Neural cell (in vitro differentiated cells): ENCODE data around the gene LRRFIP2. TPM values are rescaled to one million over a fixed set of nuclear protein-coding genes. Genes with fewer than 3 reads are reported as not detected.

Experiments used
- H2AFZ ChIP-seq: fragments of 200-600, 300-800 bp; sonication (generic), shearing (Covaris generic); 2 replicates; pipeline ENCODE4 v1.6.0; 2014; ENCODE audit warnings: low read depth, mild to moderate bottlenecking, antibody characterized with exemption, low read length, moderate library complexity
- H3F3A ChIP-seq: fragments of 200-600 bp; shearing (Covaris generic); 2 replicates; pipeline ENCODE4 v1.6.1; 2016; ENCODE audit warnings: mild to moderate bottlenecking, moderate library complexity, mixed read lengths, antibody characterized with exemption, low read length; ENCODE audit not compliant: insufficient read depth, poor library complexity, severe bottlenecking
- H3K27ac ChIP-seq: fragments of 200-600, 300-800 bp; sonication (generic), shearing (Covaris generic); 2 replicates; pipeline ENCODE4 v1.5.1; 2014; ENCODE audit warnings: mild to moderate bottlenecking, low read length, moderate library complexity
- H3K27me3 ChIP-seq: fragments of 300-800, 200-600 bp; sonication (generic), shearing (Covaris generic); 2 replicates; pipeline ENCODE4 v1.6.0; 2014; ENCODE audit warnings: mild to moderate bottlenecking, low read depth, low read length, moderate library complexity; ENCODE audit not compliant: insufficient read depth
- H3K36me3 ChIP-seq: fragments of 300-800, 200-600 bp; sonication (generic), shearing (Covaris generic); 2 replicates; pipeline ENCODE4 v1.5.1; 2014; ENCODE audit warnings: mild to moderate bottlenecking, antibody characterized with exemption, low read length, moderate library complexity; ENCODE audit not compliant: insufficient read depth
- H3K4me2 ChIP-seq: fragments of 300-800, 200-600 bp; sonication (generic), shearing (Covaris generic); 2 replicates; pipeline ENCODE4 v1.6.0; 2014; ENCODE audit warnings: mild to moderate bottlenecking, low read length
- H3K4me3 ChIP-seq: fragments of 300-800, 200-600 bp; sonication (generic), shearing (Covaris generic); 2 replicates; pipeline ENCODE4 v1.5.1; 2014; ENCODE audit warnings: mild to moderate bottlenecking, low read length, moderate library complexity
- H3K79me2 ChIP-seq: fragments of 200-600 bp; shearing (Covaris generic); replicated peaks from 2 replicates; pipeline ENCODE4 v1.6.0; 2014; ENCODE audit warnings: mild to moderate bottlenecking, low read length, moderate library complexity; ENCODE audit not compliant: insufficient read depth
- H3K9ac ChIP-seq: fragments of 300-800, 200-600 bp; sonication (generic), shearing (Covaris generic); 2 replicates; pipeline ENCODE4 v1.6.1; 2016; ENCODE audit warnings: mild to moderate bottlenecking, low read length, mixed read lengths
- H3K9me2 ChIP-seq: fragments of 200-600 bp; shearing (Covaris generic); 2 replicates; pipeline ENCODE4 v1.6.1; 2016; ENCODE audit warnings: mild to moderate bottlenecking, low read length, mixed read lengths; ENCODE audit not compliant: insufficient read depth
- H3K9me3 ChIP-seq: fragments of 200-600, 300-800 bp; sonication (generic), shearing (Covaris generic); 2 replicates; pipeline ENCODE4 v1.6.1; 2016; ENCODE audit warnings: mild to moderate bottlenecking, mixed run types, low read length, moderate library complexity, mixed read lengths
- H4K20me1 ChIP-seq: fragments of 200-600 bp; shearing (Covaris generic); 2 replicates; pipeline ENCODE4 v1.6.1; 2016; ENCODE audit warnings: mild to moderate bottlenecking, mixed run types; ENCODE audit not compliant: insufficient read depth
- EP300 ChIP-seq: fragments of 450-650 bp; conservative IDR thresholded peaks from 2 replicates; pipeline ENCODE4 v1.6.1; 2014; ENCODE audit warnings: antibody characterized with exemption, mild to moderate bottlenecking, moderate library complexity; ENCODE audit not compliant: poor library complexity, severe bottlenecking
- EZH2 ChIP-seq: fragments of 200-600, 300-800 bp; shearing (Covaris generic), sonication (generic); IDR thresholded peaks from 2 replicates; pipeline ENCODE4 v1.6.1; 2014; ENCODE audit warnings: antibody characterized with exemption, low read length, borderline replicate concordance, mild to moderate bottlenecking; ENCODE audit not compliant: insufficient read depth, poor library complexity, severe bottlenecking
- MXI1 ChIP-seq: fragments of 450-650 bp; conservative IDR thresholded peaks from 2 replicates; pipeline ENCODE4 v1.6.1; 2014; ENCODE audit warnings: antibody characterized with exemption, mild to moderate bottlenecking; ENCODE audit not compliant: poor library complexity, severe bottlenecking
- POLR2AphosphoS5 ChIP-seq: IDR thresholded peaks from 2 replicates; pipeline ENCODE4 v1.6.1; 2012
- RAD21 ChIP-seq: fragments of 450-650 bp; conservative IDR thresholded peaks from 2 replicates; pipeline ENCODE4 v1.6.1; 2014; ENCODE audit warnings: antibody characterized with exemption, mild to moderate bottlenecking, moderate library complexity
- SMC3 ChIP-seq: fragments of 450-650 bp; conservative IDR thresholded peaks from 2 replicates; pipeline ENCODE4 v1.6.1; 2014; ENCODE audit warnings: antibody characterized with exemption, mild to moderate bottlenecking, moderate library complexity; ENCODE audit not compliant: poor library complexity
- TAF1 ChIP-seq: IDR thresholded peaks from 2 replicates; pipeline ENCODE4 v1.6.1; 2012; ENCODE audit warnings: low read depth
- polyA plus RNA-seq: library from polyadenylated mRNA; depleted of rRNA; stranded (reverse); fragments of >200 nt; gene quantifications from 2 replicates; pipeline ENCODE4 v1.2.3, GENCODE V29; 2014
- TF ChIP-seq, protein P1 (sequence below): IDR thresholded peaks from 2 replicates; pipeline ENCODE4 v1.6.1; 2012; ENCODE audit warnings: borderline replicate concordance
- TF ChIP-seq, protein P2 (sequence below): fragments of 450-650 bp; IDR thresholded peaks from 2 replicates; pipeline ENCODE4 v1.5.1; 2014; ENCODE audit warnings: antibody characterized with exemption, mild to moderate bottlenecking, moderate library complexity; ENCODE audit not compliant: poor library complexity, severe bottlenecking

LRRFIP2 gene
- polyA plus RNA-seq, 1 donor from 2014 or later, result 143 TPM

DNA sequence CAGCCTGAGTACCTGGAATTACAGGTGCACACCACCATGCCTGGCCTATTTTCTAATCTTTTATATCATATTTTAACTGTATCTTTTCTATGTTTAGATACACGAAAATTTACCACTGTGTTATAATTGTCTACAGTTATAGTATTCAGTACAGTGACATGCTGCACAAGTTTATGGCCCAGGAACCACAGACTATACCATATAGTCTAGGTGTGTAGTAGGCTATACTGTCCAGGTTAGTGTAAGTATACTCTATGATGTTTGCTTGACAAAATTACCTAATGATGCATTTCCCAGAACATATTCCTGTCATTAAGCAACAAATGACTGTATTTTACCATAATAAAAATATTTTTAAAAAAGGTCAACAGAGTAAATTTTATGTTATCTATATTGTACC, 5.5 kb downstream of the LRRFIP2 start:
- H3K4me2 ChIP-seq, result no peak overlapping the region
- no peak overlapping the region for H3K4me3 ChIP-seq
- no peaks in the 10 kb centered on the region for H3K9me2 ChIP-seq
- TF ChIP-seq, protein P1, sequence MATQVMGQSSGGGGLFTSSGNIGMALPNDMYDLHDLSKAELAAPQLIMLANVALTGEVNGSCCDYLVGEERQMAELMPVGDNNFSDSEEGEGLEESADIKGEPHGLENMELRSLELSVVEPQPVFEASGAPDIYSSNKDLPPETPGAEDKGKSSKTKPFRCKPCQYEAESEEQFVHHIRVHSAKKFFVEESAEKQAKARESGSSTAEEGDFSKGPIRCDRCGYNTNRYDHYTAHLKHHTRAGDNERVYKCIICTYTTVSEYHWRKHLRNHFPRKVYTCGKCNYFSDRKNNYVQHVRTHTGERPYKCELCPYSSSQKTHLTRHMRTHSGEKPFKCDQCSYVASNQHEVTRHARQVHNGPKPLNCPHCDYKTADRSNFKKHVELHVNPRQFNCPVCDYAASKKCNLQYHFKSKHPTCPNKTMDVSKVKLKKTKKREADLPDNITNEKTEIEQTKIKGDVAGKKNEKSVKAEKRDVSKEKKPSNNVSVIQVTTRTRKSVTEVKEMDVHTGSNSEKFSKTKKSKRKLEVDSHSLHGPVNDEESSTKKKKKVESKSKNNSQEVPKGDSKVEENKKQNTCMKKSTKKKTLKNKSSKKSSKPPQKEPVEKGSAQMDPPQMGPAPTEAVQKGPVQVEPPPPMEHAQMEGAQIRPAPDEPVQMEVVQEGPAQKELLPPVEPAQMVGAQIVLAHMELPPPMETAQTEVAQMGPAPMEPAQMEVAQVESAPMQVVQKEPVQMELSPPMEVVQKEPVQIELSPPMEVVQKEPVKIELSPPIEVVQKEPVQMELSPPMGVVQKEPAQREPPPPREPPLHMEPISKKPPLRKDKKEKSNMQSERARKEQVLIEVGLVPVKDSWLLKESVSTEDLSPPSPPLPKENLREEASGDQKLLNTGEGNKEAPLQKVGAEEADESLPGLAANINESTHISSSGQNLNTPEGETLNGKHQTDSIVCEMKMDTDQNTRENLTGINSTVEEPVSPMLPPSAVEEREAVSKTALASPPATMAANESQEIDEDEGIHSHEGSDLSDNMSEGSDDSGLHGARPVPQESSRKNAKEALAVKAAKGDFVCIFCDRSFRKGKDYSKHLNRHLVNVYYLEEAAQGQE, result no peak
- TF ChIP-seq EP300, result no peak
- no peak for TF ChIP-seq TAF1
- TF ChIP-seq POLR2AphosphoS5, result no peak
- no peak for TF ChIP-seq SMC3
- no peaks in the 10 kb centered on the region for H3K27me3 ChIP-seq
- no peak overlapping the region for H3K9ac ChIP-seq
- peaks cover 24% of the 10 kb centered on the region for H3K79me2 ChIP-seq
- H2AFZ ChIP-seq, result no peak overlapping the region
- H4K20me1 ChIP-seq, result no peaks in the 10 kb centered on the region
- no peaks in the 10 kb centered on the region for H3F3A ChIP-seq
- H3K36me3 ChIP-seq, result no peaks in the 10 kb centered on the region
- H3K9me3 ChIP-seq, result no peaks in the 10 kb centered on the region
- no peak overlapping the region for H3K27ac ChIP-seq

DNA sequence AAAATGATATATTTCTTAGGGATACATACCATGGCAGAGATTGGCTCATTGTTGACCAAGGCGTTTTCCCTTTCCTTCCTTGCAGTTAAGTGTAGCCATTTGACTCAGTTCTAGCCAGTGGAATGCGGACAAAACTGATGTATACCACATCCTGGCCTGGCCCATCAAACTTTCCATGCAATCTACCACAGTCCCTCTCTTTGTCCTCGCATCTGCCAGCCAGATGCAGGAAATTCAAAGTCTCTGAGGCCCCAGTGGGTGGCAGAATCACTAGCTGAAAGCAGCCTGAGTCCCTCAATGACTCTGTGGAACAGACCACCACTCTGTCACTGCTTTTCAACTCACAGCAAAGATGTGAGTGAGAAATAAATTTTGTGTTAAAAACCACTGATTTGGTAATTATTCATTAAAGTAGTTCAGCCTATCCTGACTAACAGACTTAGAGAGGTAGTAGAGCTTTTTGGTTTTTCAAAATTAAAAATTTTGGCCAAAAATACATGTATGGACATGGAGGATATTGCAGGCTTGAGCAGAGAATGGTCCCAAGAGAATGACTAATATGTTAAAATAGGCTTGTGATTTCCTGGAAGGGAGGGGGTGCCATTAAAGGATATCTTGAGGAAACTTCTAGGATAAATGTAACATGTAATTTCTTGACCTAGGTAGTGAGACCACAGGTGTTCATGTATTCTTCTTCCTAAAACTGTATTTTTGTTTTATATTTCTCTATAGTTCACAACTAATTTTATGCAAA, 10.9 kb downstream of the LRRFIP2 start:
- Histone ChIP-seq H3K9me3 (no peaks in the 10 kb centered on the region), H3K27ac (no peak overlapping the region), H4K20me1 (no peaks in the 10 kb centered on the region), H3K27me3 (no peaks in the 10 kb centered on the region), H2AFZ (no peak overlapping the region), H3K9me2 (no peaks in the 10 kb centered on the region), H3K9ac (no peak overlapping the region), H3K4me3 (no peak overlapping the region), H3K4me2 (no peak overlapping the region), H3F3A (no peaks in the 10 kb centered on the region), H3K36me3 (no peaks in the 10 kb centered on the region), H3K79me2 (peaks cover 7% of the 10 kb centered on the region)
- TF ChIP-seq MXI1 (no peak), EP300 (no peak), EZH2 (no peak), RAD21 (no peak), POLR2AphosphoS5 (no peak), SMC3 (no peak), TAF1 (no peak)
- TF ChIP-seq, protein P2, sequence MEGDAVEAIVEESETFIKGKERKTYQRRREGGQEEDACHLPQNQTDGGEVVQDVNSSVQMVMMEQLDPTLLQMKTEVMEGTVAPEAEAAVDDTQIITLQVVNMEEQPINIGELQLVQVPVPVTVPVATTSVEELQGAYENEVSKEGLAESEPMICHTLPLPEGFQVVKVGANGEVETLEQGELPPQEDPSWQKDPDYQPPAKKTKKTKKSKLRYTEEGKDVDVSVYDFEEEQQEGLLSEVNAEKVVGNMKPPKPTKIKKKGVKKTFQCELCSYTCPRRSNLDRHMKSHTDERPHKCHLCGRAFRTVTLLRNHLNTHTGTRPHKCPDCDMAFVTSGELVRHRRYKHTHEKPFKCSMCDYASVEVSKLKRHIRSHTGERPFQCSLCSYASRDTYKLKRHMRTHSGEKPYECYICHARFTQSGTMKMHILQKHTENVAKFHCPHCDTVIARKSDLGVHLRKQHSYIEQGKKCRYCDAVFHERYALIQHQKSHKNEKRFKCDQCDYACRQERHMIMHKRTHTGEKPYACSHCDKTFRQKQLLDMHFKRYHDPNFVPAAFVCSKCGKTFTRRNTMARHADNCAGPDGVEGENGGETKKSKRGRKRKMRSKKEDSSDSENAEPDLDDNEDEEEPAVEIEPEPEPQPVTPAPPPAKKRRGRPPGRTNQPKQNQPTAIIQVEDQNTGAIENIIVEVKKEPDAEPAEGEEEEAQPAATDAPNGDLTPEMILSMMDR, result no peak
- TF ChIP-seq, protein P1, result no peak
